ENCODE data around the gene STARD7. TPM values are rescaled to one million over a fixed set of nuclear protein-coding genes. Genes with fewer than 3 reads are reported as not detected.
A peak's percentile ranks its signal among the peaks of the same experiment; 100 is the strongest.

Gene STARD7
- total RNA-seq, 1 donor from 2014 or later = 80.2 TPM

GRCh38 chr2:96209011-96209728 is 543 bp upstream of the STARD7 start:
- Mint-ChIP-seq H3K4me1 (ENCODE audit: unreplicated experiment) (peaks cover 40% of the 10 kb centered on the region), H3K9me3 (ENCODE audit: unreplicated experiment) (no peaks in the 10 kb centered on the region), H3K27me3 (ENCODE audit: unreplicated experiment) (no peaks in the 10 kb centered on the region), H3K36me3 (ENCODE audit: unreplicated experiment) (no peaks in the 10 kb centered on the region), H3K27ac (ENCODE audit: unreplicated experiment) (peak overlapping the region; percentile 91), H3K4me3 (ENCODE audit: unreplicated experiment) (peak overlapping the region; percentile 86)
- TF ChIP-seq CTCF (IDR thresholded peaks at IDR 0.05) = no peak
- DNase-seq (ENCODE audit: extremely low spot score, unreplicated experiment) = no peak

GRCh38 chr2:96207774-96208142 is 869 bp downstream of the STARD7 start:
- Mint-ChIP-seq H3K36me3 (ENCODE audit: unreplicated experiment) (no peaks in the 10 kb centered on the region), H3K9me3 (ENCODE audit: unreplicated experiment) (no peaks in the 10 kb centered on the region), H3K4me3 (ENCODE audit: unreplicated experiment) (peak overlapping the region; percentile 86), H3K4me1 (ENCODE audit: unreplicated experiment) (peaks cover 54% of the 10 kb centered on the region), H3K27ac (ENCODE audit: unreplicated experiment) (peak overlapping the region; percentile 82), H3K27me3 (ENCODE audit: unreplicated experiment) (no peaks in the 10 kb centered on the region)
- TF ChIP-seq CTCF (IDR thresholded peaks at IDR 0.05) = no peak
- DNase-seq (ENCODE audit: extremely low spot score, unreplicated experiment) = no peak

GRCh38 chr2:96207073-96207773 is 1.4 kb downstream of the STARD7 start:
- Mint-ChIP-seq H3K9me3 (ENCODE audit: unreplicated experiment) (no peaks in the 10 kb centered on the region), H3K4me3 (ENCODE audit: unreplicated experiment) (peak overlapping the region; percentile 86)
- TF ChIP-seq CTCF (IDR thresholded peaks at IDR 0.05) = no peak

GRCh38 chr2:96205888-96206287 is 2.7 kb downstream of the STARD7 start:
- Mint-ChIP-seq H3K27me3 (ENCODE audit: unreplicated experiment) (no peaks in the 10 kb centered on the region), H3K4me1 (ENCODE audit: unreplicated experiment) (peaks cover 61% of the 10 kb centered on the region), H3K36me3 (ENCODE audit: unreplicated experiment) (no peaks in the 10 kb centered on the region), H3K27ac (ENCODE audit: unreplicated experiment) (peak overlapping the region; percentile 88), H3K4me3 (ENCODE audit: unreplicated experiment) (peak overlapping the region; percentile 64), H3K9me3 (ENCODE audit: unreplicated experiment) (no peaks in the 10 kb centered on the region)
- DNase-seq (ENCODE audit: extremely low spot score, unreplicated experiment) = no peak
- TF ChIP-seq CTCF (IDR thresholded peaks at IDR 0.05) = no peak

More at GRCh38 chr2:96207073-96207773, 1.4 kb downstream of the STARD7 start:
- Mint-ChIP-seq H3K27ac (ENCODE audit: unreplicated experiment) (peak overlapping the region; percentile 82), H3K27me3 (ENCODE audit: unreplicated experiment) (no peaks in the 10 kb centered on the region), H3K36me3 (ENCODE audit: unreplicated experiment) (no peaks in the 10 kb centered on the region), H3K4me1 (ENCODE audit: unreplicated experiment) (peaks cover 56% of the 10 kb centered on the region)
- DNase-seq (ENCODE audit: extremely low spot score, unreplicated experiment) = no peak
